Activated gamma-delta T cell treated with anti-CD3 and anti-CD28 coated beads, Interleukin-2, amount 50 U/mL, for 16 hours (primary cell): ENCODE measurements around the gene ARL16.

ENCODE experiments used
- DNase-seq: peaks from one replicate; pipeline ENCODE4 v3.0.0-alpha.2; 2020; ENCODE audit warnings: low read depth

ARL16 gene

DNA sequence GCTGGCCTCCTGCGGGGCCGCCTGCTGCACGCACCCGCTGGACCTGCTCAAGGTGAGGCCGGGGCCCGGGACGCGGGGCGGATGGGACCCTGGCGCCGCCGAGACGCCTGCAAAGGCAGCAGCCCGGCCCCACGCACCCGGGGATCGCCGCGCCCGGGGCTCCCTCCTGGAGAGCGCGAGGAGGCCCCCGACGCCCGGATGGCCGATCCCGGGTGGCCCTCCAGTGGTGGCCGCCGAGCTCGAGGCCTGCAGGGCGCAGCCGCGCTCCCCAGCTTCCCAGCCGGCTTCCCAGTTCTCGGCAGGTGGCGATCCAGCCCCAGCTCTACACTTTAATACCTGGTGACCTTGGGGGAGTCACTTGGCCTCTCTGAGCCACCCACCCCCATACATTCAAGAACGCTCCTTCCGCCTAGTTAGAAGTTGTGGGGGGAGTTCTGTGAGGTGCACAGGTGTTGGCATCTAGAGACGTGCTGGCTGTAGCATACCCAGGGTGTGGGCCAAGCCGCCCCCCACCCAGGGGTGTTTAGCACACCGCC, 28.9 kb upstream of the ARL16 start:
- DNase-seq, result no peak

DNA sequence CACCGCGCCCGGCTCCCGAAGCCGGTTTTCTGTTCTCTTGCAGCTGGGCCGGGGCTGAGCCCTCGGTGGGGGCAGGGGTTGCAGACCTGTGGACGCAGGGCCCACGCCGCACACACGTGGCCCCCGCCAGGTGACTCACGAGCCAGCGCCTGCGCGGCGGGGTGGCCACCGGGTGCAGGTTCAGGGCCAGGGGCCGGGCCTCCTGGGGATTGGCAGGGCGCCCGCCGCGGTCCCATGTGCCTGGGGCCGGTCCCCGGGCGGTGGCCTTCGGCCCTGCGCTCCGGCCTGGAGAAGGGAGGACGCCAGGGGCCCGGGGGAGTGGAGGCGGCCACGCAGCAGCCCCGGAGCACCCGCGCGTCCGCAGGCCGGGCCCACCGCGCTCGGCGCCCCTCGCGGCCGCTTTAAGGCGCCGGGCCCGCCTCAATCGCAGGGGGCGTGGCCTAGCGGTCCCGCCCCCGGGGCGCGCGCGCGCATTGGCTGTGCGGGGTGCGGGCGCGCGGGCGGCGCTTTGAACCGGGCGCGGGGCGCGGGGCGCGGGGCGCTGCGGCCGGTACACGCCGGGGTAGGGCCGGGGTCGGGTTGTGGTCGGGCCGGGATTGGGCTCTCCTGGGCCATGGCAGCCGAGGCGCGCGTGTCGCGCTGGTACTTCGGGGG, 28.3 kb upstream of the ARL16 start, which contains the start of gene SLC25A10:
Gene SLC25A10, plus strand, starts transcription at position 471 of the 654 bp plus-strand sequence. Its CDS starts 143 bp downstream, at position 614.
- DNase-seq, result peak; percentile 64

DNA sequence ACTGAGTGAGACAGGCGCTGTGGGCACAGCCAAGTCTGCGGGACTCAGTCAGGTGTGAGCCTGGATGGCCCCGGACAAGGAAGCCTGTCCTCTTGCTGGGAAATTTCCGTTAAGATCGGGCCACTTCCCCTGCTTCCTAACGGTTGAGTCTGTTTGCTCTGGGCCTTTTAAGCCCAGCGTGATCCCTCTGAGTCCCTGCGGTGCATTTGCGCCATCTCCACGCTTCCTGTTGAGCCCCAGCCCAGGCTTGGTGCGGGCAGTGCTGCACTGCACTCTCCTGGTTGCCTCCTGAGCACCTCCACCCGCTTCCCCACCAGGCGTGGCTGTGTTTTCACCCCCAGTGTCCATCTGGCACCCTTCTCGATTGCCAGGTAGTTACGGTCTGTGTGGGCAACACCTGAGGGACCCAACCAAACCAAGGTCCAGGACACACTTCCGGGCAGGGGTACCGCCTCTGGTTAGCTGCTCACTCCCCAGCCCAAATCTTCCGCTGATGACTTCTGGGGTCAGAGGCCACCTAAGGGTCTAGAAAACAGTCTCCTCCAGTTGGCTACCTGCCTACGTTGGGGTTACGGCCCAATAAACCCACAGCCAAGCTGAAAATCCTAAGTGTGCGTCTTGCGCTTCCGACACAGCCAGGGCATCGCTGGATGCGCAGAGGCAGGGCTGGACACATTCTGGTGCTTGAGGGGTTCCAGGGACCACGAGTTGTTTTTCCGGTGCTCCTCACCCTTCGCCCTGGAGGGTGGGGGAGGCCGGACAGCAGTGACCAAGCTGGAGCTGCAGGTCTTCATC, 27.1 kb upstream of the ARL16 start:
- DNase-seq, result no peak

DNA sequence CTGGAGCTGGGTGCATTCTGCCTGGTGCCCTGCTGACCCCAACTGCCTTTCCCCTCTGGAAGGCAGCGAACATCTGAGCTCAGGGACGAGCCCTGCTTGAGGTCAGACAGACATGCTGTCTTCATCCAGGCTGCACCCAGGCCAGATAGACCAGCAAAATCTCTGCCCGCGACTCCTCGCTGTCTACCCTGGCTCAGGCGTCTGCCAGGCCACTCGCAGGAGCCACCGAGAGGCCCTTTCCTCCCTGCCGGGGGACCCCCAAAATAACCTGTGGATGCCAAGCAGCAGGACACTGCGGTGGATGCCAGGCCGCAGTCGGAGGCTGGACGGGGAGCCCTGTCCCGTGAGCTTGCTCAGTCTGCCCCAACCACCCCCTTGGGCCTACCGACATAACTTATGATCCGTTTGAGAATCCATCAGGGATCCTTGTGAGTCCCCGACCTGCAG, 25.2 kb upstream of the ARL16 start:
- no peak for DNase-seq

DNA sequence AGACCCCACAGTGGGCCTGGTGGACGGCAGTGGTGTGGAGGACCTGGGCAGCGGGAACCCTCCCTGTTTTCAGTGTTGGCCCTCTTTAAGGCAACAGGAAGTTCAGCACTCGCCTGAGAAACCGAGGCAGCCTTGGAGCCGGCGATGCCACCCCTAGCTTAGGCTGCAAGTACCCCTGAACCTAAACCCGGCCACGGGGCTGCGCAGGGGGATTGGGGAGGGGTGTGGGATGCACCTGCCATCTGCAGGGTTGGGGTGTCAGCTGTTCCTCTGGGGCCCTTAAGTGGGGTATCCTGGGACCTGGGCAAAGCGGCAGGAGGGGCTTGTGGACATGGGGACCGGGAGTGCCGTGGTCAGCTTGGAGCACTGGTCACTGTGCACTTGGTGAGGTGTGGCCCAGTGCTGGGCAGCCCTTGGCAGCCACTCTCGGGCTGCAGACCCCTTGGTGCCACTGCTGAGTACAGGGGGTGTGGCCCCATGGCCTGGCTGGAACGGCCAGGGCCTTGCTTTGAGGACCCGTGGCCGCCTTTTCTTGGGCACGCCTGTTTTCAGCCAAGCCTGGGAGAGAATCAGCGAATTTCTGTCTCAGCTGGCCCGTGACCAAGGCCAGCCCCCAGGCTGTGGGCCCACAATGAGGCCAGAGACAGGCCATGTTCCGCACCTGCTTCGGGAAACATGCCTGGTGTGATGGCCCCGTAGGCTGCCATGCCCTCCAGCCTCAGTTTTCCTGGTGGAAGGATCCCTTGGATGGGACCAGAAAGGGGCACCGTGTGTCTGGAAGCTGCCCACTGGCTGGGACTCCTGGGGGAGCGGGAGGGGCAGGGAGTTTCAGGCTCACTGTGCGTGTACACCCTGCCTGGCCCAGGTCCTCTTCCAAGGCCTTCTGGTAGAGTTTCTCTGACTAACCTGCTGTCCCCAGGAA, 24.4 kb upstream of the ARL16 start:
- no peak for DNase-seq

DNA sequence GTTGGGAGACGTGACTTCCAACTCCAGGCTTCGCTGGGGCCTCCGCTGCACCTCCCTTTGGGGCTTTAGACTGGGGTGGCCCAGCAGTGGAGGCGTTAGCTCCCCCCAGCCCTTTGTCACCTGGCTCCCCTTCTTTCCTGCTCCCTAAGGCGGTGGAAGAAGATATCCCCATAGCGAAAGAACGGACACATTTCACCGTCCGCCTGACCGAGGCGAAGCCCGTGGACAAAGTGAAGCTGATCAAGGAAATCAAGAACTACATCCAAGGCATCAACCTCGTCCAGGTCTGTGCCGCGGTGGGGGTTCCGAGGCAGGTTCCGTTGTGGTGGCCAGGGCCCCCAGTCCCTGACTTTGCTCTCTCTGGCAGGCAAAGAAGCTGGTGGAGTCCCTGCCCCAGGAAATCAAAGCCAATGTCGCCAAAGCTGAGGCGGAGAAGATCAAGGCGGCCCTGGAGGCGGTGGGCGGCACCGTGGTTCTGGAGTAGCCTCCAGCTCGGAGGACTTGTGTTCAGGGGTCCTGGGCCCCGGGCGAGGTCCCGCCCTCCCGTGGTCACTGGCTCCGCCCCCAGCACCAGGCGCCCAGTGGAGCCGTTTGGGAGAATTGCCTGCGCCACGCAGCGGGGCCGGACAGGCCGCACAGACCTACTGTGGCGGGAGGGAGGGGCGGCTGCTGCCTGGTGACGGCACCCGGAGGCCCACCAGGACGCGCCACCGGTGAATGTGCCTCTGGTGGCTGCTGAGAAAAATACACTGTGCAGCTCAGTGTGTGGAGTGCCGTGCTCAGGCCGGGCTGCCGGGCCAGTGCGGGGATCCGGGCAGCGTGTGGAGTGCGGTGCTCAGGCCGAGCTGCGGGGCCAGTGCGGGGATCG, 23.4 kb upstream of the ARL16 start:
- DNase-seq, result no peak

DNA sequence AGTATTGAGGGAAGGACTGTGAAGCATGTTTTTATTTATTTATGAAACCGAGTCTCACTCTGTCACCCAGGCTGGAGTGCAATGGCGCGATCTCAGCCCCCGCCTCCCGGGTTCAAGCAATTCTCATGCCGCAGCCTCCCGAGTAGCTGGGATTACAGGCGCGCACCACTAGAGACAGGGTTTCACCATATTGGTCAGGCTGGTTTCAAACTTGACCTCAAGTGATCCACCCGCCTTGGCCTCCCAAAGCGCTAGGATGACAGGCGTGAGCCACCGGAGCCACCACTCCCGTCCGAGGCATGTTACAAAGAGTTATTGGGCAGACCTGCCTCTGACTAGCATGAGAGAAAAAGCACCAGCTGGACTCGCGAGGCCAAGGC, 22.6 kb upstream of the ARL16 start:
- DNase-seq, result no peak

DNA sequence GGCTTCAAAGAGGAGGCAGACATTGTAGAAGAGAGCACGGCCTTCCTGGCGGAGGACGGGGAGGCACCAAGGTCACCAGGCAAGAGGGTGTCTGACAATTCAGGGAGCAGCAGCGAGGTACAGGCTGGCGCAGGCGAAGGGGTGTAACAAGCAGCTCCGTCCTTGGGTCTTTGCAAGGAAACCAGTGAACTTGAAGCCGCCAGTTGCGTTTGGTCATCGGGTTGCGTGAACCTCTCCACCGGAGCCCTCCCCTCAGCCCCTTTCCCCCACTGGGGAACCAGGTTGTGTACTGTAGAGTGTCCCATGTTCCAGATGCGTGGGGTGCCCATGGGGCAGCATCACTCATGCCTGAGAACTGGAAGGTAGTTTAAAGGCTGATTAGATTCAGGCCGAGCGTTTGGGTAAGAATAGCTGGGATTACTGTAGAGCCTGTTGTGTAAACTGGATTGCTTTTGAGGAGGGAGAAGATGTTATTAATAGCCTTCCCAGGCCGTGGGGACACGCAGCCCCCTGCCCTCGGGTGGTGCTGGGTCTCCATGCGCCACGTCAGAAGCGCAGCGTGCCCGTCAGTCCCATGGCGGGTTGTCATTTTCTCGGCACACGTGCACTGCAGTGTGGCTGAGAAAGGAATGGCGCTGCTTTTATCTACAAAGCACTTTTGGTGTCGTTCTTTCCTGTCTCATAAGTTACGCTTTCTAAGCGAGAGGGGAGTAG, 22.1 kb upstream of the ARL16 start:
- DNase-seq, result no peak

DNA sequence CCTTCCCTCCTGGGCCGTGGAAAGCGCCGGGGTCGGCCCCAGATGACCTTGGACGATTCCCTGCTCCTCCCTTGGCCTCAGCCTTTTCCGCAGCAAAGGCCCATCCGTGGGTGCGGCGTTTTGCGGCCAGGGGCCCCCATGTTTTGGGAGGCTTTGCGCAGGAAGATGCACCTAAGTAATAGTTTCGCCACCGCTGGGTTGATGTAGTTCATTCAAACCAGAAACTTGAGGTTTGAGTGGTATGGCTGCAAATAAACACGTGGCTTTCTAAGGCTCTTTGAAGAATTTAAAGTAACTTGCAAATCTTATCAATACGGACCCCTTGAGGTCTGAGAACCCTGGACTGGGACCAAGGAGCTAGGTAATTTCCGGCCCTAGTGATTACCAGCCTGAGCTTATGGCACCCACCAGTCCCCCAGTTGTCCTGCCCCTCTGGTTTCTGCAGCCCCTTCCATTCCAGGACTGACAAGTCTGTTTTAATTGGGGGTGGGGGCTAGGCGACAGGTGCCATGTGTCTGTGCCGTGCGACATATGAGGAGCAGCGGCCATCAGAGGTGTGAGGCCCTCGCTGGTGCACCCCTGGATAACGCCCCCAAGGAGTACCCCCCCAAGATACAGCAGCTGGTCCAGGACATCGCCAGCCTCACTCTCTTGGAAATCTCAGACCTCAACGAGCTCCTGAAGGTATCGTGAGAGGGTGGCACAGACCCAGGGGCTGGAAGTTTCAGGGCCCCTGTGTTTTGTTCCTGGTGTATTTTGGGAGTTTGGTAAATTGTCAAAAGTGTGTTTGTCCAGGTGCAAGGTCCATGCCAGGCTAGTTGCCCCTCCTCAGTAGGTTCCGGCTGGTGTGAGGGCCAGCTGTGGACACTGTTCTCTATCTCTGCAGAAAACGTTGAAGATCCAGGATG, 20.4 kb upstream of the ARL16 start:
- DNase-seq, result no peak

DNA sequence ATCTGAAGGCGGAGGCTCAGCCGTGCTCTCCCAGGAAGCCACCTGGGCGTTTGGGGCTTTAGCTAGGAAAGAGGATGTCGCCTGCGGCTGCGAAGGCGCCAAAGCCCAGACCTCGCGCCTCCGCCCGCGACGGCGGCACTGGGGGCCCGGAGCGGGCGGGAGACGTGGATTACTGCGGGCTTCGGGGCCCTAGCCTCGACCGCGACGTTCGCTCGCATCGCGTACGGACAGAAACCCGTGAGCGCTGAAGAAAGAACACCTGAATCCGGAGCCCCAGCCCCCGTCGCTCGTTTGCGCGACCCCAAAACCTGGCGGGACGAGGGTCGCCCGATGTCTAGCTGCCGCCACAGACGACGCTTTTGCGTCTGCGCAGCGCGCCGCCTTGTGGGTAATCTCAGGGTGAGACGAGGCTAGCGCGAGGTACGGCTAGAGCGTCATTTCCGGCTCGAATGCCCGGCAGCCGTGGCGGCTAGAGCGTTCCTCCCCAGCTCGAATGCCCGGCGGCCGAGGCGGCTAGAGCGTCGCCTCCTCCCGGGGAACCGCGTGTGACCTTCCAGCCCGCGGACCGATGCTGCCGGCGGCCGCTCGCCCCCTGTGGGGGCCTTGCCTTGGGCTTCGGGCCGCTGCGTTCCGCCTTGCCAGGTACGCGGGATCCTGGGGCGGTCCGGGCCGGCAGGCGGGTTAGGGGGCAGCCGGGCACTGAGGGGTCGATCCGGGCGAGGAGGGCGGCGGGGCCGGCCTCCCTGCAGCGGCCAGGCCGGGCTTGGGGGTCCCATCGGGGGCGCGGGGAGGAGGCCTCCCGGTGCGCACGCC, 19.5 kb upstream of the ARL16 start, which contains the start of gene MRPL12:
Gene MRPL12, plus strand, starts transcription at position 434 of the 813 bp plus-strand sequence. Its CDS starts 135 bp downstream, at position 569.
- DNase-seq, result peak; percentile 86

DNA sequence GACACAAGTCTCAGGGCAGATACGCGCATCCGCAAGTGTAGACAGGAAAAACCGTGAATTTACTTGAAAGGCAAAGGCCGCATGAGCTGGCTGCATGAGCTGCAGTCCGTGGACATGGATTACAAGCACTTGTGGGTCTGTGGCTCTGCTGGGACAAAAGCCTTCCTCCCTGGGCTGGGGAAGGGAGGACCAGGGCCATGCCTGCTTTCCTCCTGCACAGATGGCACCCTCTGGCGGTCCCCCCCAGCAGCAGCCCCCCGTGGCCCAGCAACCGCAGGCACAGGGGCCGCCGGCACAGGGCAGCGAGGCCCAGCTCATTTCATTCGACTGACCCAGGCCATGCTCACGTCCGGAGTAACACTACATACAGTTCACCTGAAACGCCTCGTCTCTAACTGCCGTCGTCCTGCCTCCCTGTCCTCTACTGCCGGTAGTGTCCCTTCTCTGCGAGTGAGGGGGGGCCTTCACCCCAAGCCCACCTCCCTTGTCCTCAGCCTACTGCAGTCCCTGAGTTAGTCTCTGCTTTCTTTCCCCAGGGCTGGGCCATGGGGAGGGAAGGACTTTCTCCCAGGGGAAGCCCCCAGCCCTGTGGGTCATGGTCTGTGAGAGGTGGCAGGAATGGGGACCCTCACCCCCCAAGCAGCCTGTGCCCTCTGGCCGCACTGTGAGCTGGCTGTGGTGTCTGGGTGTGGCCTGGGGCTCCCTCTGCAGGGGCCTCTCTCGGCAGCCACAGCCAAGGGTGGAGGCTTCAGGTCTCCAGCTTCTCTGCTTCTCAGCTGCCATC, 17.9 kb upstream of the ARL16 start:
- no peak for DNase-seq

DNA sequence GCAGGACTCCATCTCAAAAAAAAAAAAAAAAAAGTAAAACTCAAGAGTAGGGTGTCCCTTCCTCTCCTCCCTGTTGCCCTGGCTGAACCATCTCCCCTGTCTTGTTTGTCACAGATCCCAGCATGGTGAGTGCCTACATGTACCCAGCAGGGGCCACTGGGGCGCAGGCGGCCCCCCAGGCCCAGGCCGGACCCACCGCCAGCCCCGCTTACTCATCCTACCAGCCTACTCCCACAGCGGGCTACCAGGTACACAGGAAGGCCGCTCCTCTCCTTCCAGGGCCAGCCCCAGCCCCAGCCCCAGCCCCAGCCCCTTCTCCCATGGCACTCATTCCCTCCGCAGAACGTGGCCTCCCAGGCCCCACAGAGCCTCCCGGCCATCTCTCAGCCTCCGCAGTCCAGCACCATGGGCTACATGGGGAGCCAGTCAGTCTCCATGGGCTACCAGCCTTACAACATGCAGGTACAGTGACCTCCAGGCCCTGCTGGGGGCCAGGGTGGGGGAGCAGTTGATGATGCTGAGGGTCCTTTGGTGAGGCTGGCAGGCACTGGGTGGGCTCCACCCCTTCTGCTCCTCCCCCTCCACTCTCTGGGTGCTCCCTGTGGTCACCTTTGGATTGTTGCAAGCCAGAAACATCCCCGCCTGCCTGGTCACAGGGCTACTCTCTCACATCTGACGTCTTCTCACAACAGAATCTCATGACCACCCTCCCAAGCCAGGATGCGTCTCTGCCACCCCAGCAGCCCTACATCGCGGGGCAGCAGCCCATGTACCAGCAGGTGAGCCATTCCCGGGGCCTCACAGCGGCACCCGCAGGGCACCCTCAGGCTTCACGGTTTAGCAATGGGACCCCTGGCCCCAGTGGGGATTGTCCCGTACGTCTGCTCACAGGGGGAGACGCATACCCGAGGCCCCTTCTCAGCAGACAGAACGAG, 17.0 kb upstream of the ARL16 start:
- DNase-seq, result no peak

DNA sequence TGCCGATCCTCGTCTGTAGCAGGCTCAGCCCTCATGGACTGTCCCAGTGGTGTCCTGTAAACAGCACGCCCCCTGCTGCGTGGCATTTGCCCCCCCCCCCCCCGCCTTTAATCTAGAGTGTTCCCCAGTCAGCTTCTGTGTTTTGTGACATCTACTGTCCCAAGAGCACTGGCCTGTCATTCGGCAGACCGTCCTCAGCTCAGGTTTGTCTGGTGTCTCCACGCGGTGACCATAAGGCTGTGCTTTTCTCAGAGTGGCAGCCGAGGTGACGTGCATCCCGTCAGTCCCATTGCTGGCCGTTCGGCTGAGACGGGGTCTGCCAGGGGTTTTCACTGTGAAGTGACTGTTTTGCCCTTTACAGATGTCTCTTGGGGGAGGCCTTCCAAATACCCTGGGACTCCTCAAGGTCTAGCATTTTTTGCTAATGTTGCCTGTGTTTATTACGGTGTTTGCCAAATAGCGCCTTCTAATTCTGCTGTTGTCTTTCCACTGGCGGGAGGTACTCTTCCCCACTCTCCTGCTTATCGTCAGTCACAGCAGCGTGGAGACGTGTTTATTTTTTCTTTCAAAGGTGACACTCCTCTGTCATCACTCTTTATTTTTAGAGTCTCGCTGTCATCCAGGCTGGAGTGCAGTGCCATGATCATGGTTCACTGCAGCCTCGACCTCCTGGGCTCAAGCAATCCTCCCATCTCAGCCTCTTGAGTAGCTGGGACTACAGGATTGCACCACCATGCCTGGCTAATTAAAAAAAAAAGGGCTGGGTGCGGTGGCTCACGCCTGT, 13.9 kb upstream of the ARL16 start:
- no peak for DNase-seq

DNA sequence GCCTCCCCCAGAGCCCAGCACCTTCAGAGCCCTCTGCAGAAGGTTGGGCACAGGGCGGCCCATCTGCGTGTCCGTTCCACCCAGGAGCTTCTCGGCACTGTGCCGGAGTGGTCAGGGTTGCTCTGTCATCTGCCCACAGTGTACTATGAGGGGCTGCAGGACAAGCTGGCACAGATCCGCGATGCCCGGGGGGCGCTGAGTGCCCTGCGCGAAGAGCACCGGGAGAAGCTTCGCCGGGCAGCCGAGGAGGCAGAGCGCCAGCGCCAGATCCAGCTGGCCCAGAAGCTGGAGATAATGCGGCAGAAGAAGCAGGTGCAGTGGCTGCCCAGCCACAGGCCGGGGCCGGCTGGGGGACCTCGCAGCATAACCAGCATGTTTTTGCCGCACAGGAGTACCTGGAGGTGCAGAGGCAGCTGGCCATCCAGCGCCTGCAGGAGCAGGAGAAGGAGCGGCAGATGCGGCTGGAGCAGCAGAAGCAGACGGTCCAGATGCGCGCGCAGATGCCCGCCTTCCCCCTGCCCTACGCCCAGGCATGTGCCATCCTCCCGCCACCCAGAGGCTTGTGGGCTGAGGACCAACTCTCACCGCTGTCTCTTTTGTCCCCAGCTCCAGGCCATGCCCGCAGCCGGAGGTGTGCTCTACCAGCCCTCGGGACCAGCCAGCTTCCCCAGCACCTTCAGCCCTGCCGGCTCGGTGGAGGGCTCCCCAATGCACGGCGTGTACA, 12.8 kb upstream of the ARL16 start:
- no peak for DNase-seq

DNA sequence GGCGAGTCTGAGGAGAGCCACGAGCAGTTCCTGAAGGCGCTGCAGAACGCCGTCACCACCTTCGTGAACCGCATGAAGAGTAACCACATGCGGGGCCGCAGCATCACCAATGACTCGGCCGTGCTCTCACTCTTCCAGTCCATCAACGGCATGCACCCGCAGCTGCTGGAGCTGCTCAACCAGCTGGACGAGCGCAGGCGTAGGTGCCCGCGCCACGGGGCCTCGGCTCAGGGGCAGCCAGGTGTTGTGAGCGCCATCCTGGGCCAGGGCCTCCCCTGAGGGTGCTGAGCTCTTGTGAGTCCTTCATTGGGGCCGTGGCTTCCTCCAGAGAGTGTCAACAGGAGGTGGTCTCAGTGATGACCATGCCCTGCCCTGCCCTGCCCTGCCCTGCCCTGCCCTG, 12.2 kb upstream of the ARL16 start:
- DNase-seq, result no peak
